PC-9 (cell line): ENCODE results near the gene TMEM271. TPM values are rescaled to one million over a fixed set of nuclear protein-coding genes. Genes with fewer than 3 reads are reported as not detected.
"Not testable (repeated sequence)": the region's sequence is repeated elsewhere in the genome, so short reads cannot be mapped to it uniquely, and the experiment has no call there.

Experiments
- BruUV-seq: library from RNA; stranded (reverse); fragments of 400-500 nt; replicated peaks from 2 replicates; lab custom pipeline; 2021; lab: Mats Ljungman, UMichigan
- CTCF ChIA-PET: fragments of 300-600 bp; sonication (Branson Sonifier 250); formaldehyde crosslinking; loops from one replicate; lab custom pipeline; 2022; ENCODE audit warnings: antibody characterized with exemption; lab: Charles Lee
- POLR2A ChIA-PET: fragments of 300-600 bp; sonication (Branson Sonifier 250); formaldehyde crosslinking; loops from one replicate; lab custom pipeline; 2022; ENCODE audit warnings: antibody characterized with exemption; ENCODE audit not compliant: unreplicated experiment; lab: Charles Lee
- DNase-seq, 2 experiments: peaks; one replicate each; pipeline versions ENCODE4 v3.0.0 to v3.0.0-alpha.2; 2015 to 2022; ENCODE audit warnings: mixed read lengths in 1 of 2
- H2AFZ ChIP-seq: fragments of 200-600 bp; sonication (generic); 2 replicates; pipeline ENCODE4 v1.8.1; 2017; ENCODE audit warnings: antibody characterized with exemption
- H3F3A ChIP-seq: fragments of 200-600 bp; sonication (generic); 2 replicates; pipeline ENCODE4 v1.8.1; 2017; ENCODE audit warnings: antibody characterized with exemption, mild to moderate bottlenecking, low read depth; ENCODE audit not compliant: insufficient read depth
- H3K27ac ChIP-seq: fragments of 200-600 bp; sonication (generic); 2 replicates; pipeline ENCODE4 v1.6.1; 2016; ENCODE audit warnings: mixed run types
- H3K27me3 ChIP-seq: fragments of 200-600 bp; sonication (generic); 2 replicates; pipeline ENCODE4 v1.6.1; 2016; ENCODE audit warnings: low read depth, mixed run types; ENCODE audit not compliant: insufficient read depth
- H3K36me3 ChIP-seq: fragments of 200-600 bp; sonication (generic); 2 replicates; pipeline ENCODE4 v1.6.1; 2016; ENCODE audit warnings: low read depth, mixed run types
- H3K4me1 ChIP-seq: fragments of 200-600 bp; sonication (generic); replicated peaks from 2 replicates; pipeline ENCODE4 v1.6.1; 2016; ENCODE audit warnings: mixed run types; ENCODE audit not compliant: insufficient read depth
- H3K4me2 ChIP-seq: fragments of 200-600 bp; sonication (generic); 2 replicates; pipeline ENCODE4 v1.6.1; 2017; ENCODE audit warnings: mixed run types
- H3K4me3 ChIP-seq: fragments of 200-600 bp; sonication (generic); 2 replicates; pipeline ENCODE4 v1.6.1; 2016; ENCODE audit warnings: mixed run types
- H3K79me2 ChIP-seq: fragments of 200-600 bp; sonication (generic); 2 replicates; pipeline ENCODE4 v1.6.1; 2017; ENCODE audit warnings: low read depth, mixed run types
- H3K9me2 ChIP-seq: fragments of 200-600 bp; sonication (generic); 2 replicates; pipeline ENCODE4 v1.8.1; 2017; ENCODE audit warnings: mild to moderate bottlenecking; ENCODE audit not compliant: insufficient read depth
- H3K9me3 ChIP-seq: fragments of 200-600 bp; sonication (generic); 2 replicates; pipeline ENCODE4 v1.8.1; 2016; ENCODE audit warnings: low read depth; ENCODE audit not compliant: insufficient read depth
- H4K20me1 ChIP-seq: fragments of 200-600 bp; sonication (generic); 2 replicates; pipeline ENCODE4 v1.8.1; 2017; ENCODE audit not compliant: insufficient read depth
- CTCF ChIP-seq: fragments of 200-600 bp; sonication (generic); conservative IDR thresholded peaks from 2 replicates; pipeline ENCODE4 v1.6.1; 2017; ENCODE audit warnings: mixed run types, antibody characterized with exemption, mild to moderate bottlenecking, moderate library complexity
- EZH2 ChIP-seq: fragments of 200-600 bp; sonication (generic); IDR thresholded peaks from 2 replicates; pipeline ENCODE4 v1.8.0; 2017; ENCODE audit warnings: antibody characterized with exemption, low read depth
- intact Hi-C: fragments of 100-400 bp; cut with micrococcal nuclease; formaldehyde crosslinking; loops from one replicate; pipeline ENCODE4 v1.10.0; 2022; ENCODE audit not compliant: unreplicated experiment
- total RNA-seq: library from RNA; stranded (reverse); gene quantifications from 2 replicates; pipeline ENCODE4 v1.2.3, GENCODE V29; 2021

Gene TMEM271
- total RNA-seq, 1 experiment from 2014 or later, result not detected

- no peaks in the 10 kb centered on the region for H3K9me3 ChIP-seq
- H3K27ac ChIP-seq, result no peak overlapping the region
- no peak overlapping the region for H3K4me2 ChIP-seq
- intact Hi-C loops, result no loop called here
- H4K20me1 ChIP-seq, result no peaks in the 10 kb centered on the region
- TF ChIP-seq EZH2 (no peak), CTCF (no peak)
- no peak for DNase-seq
- no peaks in the 10 kb centered on the region for H3K36me3 ChIP-seq
- no peaks in the 10 kb centered on the region for H3K79me2 ChIP-seq
- no TSS peak for BruUV-seq
- H3F3A ChIP-seq, result no peaks in the 10 kb centered on the region
- CTCF ChIA-PET, result no interaction called here
- H3K4me1 ChIP-seq, result no peaks in the 10 kb centered on the region
- H3K27me3 ChIP-seq, result peaks cover 31% of the 10 kb centered on the region
- no peak overlapping the region for H2AFZ ChIP-seq
- POLR2A ChIA-PET, result interaction anchor here (0.6 kb wide), 1 partner anchor 198 kb away, joined by 3 read pairs; no protein-coding TSS in a partner anchor
- H3K9me2 ChIP-seq, result no peaks in the 10 kb centered on the region
- H3K4me3 ChIP-seq, result no peak overlapping the region
Measured at GRCh38 chr4:566508-567295, 9.4 kb downstream of the TMEM271 start.

- H3K79me2 ChIP-seq, result no peaks in the 10 kb centered on the region
- POLR2A ChIA-PET, result interaction anchor here (0.6 kb wide), 1 partner anchor 199 kb away, joined by 3 read pairs; no protein-coding TSS in a partner anchor
- peaks cover 26% of the 10 kb centered on the region for H3K27me3 ChIP-seq
- peaks cover 6% of the 10 kb centered on the region; the same call in 1 of the 2 replicates for H3K4me1 ChIP-seq
- DNase-seq, result no peak
- TF ChIP-seq EZH2, result no peak
- no peak overlapping the region for H3K27ac ChIP-seq
- CTCF ChIA-PET, result no interaction called here
- intact Hi-C loops, result no loop called here
- no peaks in the 10 kb centered on the region for H3K9me2 ChIP-seq
- H2AFZ ChIP-seq, result no peak overlapping the region
- H3F3A ChIP-seq, result no peaks in the 10 kb centered on the region
- no peak overlapping the region for H3K4me2 ChIP-seq
- H3K4me3 ChIP-seq, result no peak overlapping the region
- H3K36me3 ChIP-seq, result no peaks in the 10 kb centered on the region
- BruUV-seq, result no TSS peak
- H4K20me1 ChIP-seq, result no peaks in the 10 kb centered on the region
- no peaks in the 10 kb centered on the region for H3K9me3 ChIP-seq
Measured at GRCh38 chr4:566035-566434, 10.1 kb downstream of the TMEM271 start.

GRCh38 chr4:565614-566013 lies 10.5 kb downstream of the TMEM271 start:
- H3K4me2 ChIP-seq, H3K9me2 ChIP-seq, H3K27ac ChIP-seq, H3K9me3 ChIP-seq, H3K79me2 ChIP-seq, H3K4me3 ChIP-seq, BruUV-seq, H2AFZ ChIP-seq, CTCF ChIA-PET, H3F3A ChIP-seq, H4K20me1 ChIP-seq, H3K36me3 ChIP-seq, intact Hi-C loops, POLR2A ChIA-PET, DNase-seq, H3K4me1 ChIP-seq: not testable (repeated sequence)
- H3K27me3 ChIP-seq, result peaks cover 26% of the 10 kb centered on the region

GRCh38 chr4:562458-562857 lies 13.6 kb downstream of the TMEM271 start:
- H3K4me1 ChIP-seq, H3F3A ChIP-seq, H3K9me3 ChIP-seq, BruUV-seq, H3K4me2 ChIP-seq, H4K20me1 ChIP-seq, H3K9me2 ChIP-seq, H3K79me2 ChIP-seq, H2AFZ ChIP-seq, intact Hi-C loops, H3K4me3 ChIP-seq, POLR2A ChIA-PET, H3K36me3 ChIP-seq, H3K27ac ChIP-seq, CTCF ChIA-PET, DNase-seq: not testable (repeated sequence)
- peaks cover 34% of the 10 kb centered on the region for H3K27me3 ChIP-seq
